HepG2 (cell line): ENCODE results near the gene SFXN2. TPM values are rescaled to one million over a fixed set of nuclear protein-coding genes. Genes with fewer than 3 reads are reported as not detected.

Experiments
- BRCA1 ChIP-seq: sonication (generic); formaldehyde crosslinking; IDR thresholded peaks from 2 replicates; pipeline ENCODE4 v1.4.0; 2020; ENCODE audit warnings: missing genetic modification reagents
- CBX5 ChIP-seq: sonication (generic); formaldehyde crosslinking; IDR thresholded peaks from 2 replicates; pipeline ENCODE4 v1.4.0; 2020; ENCODE audit warnings: missing genetic modification reagents, borderline replicate concordance
- FOSL2 ChIP-seq: sonication (generic); formaldehyde crosslinking; IDR thresholded peaks from 2 replicates; pipeline ENCODE4 v1.4.0; 2020; ENCODE audit warnings: missing genetic modification reagents
- GLI4 ChIP-seq: sonication (generic); formaldehyde crosslinking; IDR thresholded peaks from 2 replicates; pipeline ENCODE4 v1.5.1; 2020; ENCODE audit warnings: missing genetic modification reagents, mild to moderate bottlenecking, moderate library complexity, borderline replicate concordance
- HES4 ChIP-seq: sonication (generic); formaldehyde crosslinking; IDR thresholded peaks from 2 replicates; pipeline ENCODE4 v1.9.0; 2021; ENCODE audit warnings: mild to moderate bottlenecking, missing genetic modification reagents, borderline replicate concordance
- KAT8 ChIP-seq: IDR thresholded peaks from 2 replicates; pipeline ENCODE4 v1.6.1; 2016; ENCODE audit warnings: missing genetic modification reagents, missing compliant biosample characterization
- RARA ChIP-seq: IDR thresholded peaks from 2 replicates; pipeline ENCODE4 v1.6.1; 2016; ENCODE audit warnings: missing genetic modification reagents, missing compliant biosample characterization
- ZKSCAN8 ChIP-seq: IDR thresholded peaks from 2 replicates; pipeline ENCODE4 v1.6.1; 2016; ENCODE audit warnings: borderline replicate concordance, missing genetic modification reagents, missing compliant biosample characterization
- ZNF143 ChIP-seq: sonication (generic); formaldehyde crosslinking; IDR thresholded peaks from 2 replicates; pipeline ENCODE4 v1.4.0; 2020; ENCODE audit warnings: missing genetic modification reagents
- ZNF329 ChIP-seq: sonication (generic); formaldehyde crosslinking; IDR thresholded peaks from 2 replicates; pipeline ENCODE4 v1.9.0; 2021; ENCODE audit warnings: low read depth, mild to moderate bottlenecking, missing genetic modification reagents
- ZNF558 ChIP-seq: sonication (generic); formaldehyde crosslinking; IDR thresholded peaks from 2 replicates; pipeline ENCODE4 v1.9.0; 2022; ENCODE audit warnings: mild to moderate bottlenecking, missing genetic modification reagents, borderline replicate concordance
- ZNF567 ChIP-seq: sonication (generic); formaldehyde crosslinking; IDR thresholded peaks from 2 replicates; pipeline ENCODE4 v1.8.1; 2023; ENCODE audit warnings: mild to moderate bottlenecking, missing genetic modification reagents, borderline replicate concordance
- ZNF780A ChIP-seq: sonication (generic); formaldehyde crosslinking; IDR thresholded peaks from 2 replicates; pipeline ENCODE4 v1.8.0; 2022; ENCODE audit warnings: mild to moderate bottlenecking, missing genetic modification reagents, moderate library complexity
- polyA plus RNA-seq, 8 experiments: library from polyadenylated mRNA; depleted of rRNA in 3 of 8; stranded (reverse) in 7 of 8; unstranded in 1 of 8; fragments of >200 nt; fragmentation: Illumina TruSeq in 4 of 8; extraction: Trizol in 4 of 8; gene quantifications; 2 replicates each; pipeline versions ENCODE4 v1.2.1 to v1.2.3, GENCODE V29; 2011 to 2016; ENCODE audit warnings: low read depth in 4 of 8, missing spikeins in 1 of 8, mixed read lengths in 1 of 8; ENCODE audit not compliant: insufficient read depth in 1 of 8
- total RNA-seq, 5 experiments: library from RNA; depleted of rRNA; stranded (reverse); fragments of >200 nt; fragmentation: Illumina TruSeq; extraction: Trizol; gene quantifications; 2 replicates each; pipeline ENCODE4 v1.2.3, GENCODE V29; 2016; ENCODE audit warnings: low read depth in 1 of 5
- TF ChIP-seq, protein P1 (sequence below): sonication (generic); formaldehyde crosslinking; conservative IDR thresholded peaks from 2 replicates; pipeline ENCODE4 v1.4.0; 2020; ENCODE audit warnings: missing genetic modification reagents
- TF ChIP-seq, protein P2 (sequence below): sonication (generic); formaldehyde crosslinking; conservative IDR thresholded peaks from 2 replicates; pipeline ENCODE4 v1.8.1; 2023; ENCODE audit warnings: missing genetic modification reagents
- TF ChIP-seq, protein P3 (sequence below): sonication (generic); formaldehyde crosslinking; IDR thresholded peaks from 2 replicates; pipeline ENCODE4 v1.8.1; 2023; ENCODE audit warnings: mild to moderate bottlenecking, missing genetic modification reagents, borderline replicate concordance
- TF ChIP-seq, protein P4 (sequence below): sonication (generic); formaldehyde crosslinking; IDR thresholded peaks from 2 replicates; pipeline ENCODE4 v1.5.0; 2020; ENCODE audit warnings: mild to moderate bottlenecking, missing genetic modification reagents
- TF ChIP-seq, protein P5 (sequence below): IDR thresholded peaks from 2 replicates; pipeline ENCODE4 v1.6.1; 2016; ENCODE audit warnings: low read depth, borderline replicate concordance
- TF ChIP-seq, protein P6 (sequence below): sonication (generic); formaldehyde crosslinking; IDR thresholded peaks from 2 replicates; pipeline ENCODE4; 2020; ENCODE audit warnings: missing genetic modification reagents, mild to moderate bottlenecking, borderline replicate concordance

SFXN2 gene
- total and polyA plus RNA-seq, 2 of the 13 experiments (the other 11 are each of a cell fraction or from before 2014, with no cell fraction given) = 12.8 to 21.1 TPM

DNA sequence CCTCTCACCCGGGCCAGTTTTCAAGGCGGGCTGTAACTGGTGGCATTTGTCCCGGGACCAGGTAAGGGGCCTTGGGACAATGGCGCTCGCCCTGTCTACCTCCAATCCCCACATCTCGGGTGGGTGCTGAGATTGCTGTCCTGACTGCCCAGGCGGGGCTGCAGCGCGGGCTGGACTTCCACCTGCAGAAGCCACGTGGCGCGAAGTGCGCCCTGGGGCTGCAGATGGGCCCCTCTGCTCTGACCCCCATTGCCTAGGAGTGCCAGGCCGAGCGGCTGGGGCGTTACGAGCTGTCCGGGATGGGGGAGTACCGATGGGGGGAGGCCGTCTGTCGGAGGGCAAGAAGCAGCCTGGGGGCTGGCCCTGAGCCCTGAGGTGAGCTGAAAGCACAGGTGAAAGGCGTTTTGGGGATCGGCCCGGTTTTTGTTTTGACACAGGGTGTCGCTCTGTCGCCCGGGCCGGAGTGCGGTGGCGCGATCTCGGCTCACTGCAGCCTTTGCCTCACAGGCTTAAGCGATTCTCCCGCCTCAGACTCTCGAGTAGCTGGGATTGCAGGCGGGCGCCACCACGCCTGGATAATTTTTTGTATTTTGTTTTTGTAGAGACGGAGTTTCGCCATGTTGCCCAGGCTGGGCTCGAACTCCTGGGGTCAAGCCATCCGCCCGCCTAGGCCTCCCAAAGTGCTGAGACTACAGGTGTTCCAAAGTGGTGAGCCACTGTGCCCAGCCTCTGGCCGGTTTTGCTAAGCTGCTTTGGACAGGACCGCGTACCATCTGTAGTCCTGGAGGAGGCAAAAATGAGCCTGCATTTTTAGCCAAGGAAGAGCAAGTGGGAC is at the start of gene SFXN2 (continued):
- TF ChIP-seq, protein P1, sequence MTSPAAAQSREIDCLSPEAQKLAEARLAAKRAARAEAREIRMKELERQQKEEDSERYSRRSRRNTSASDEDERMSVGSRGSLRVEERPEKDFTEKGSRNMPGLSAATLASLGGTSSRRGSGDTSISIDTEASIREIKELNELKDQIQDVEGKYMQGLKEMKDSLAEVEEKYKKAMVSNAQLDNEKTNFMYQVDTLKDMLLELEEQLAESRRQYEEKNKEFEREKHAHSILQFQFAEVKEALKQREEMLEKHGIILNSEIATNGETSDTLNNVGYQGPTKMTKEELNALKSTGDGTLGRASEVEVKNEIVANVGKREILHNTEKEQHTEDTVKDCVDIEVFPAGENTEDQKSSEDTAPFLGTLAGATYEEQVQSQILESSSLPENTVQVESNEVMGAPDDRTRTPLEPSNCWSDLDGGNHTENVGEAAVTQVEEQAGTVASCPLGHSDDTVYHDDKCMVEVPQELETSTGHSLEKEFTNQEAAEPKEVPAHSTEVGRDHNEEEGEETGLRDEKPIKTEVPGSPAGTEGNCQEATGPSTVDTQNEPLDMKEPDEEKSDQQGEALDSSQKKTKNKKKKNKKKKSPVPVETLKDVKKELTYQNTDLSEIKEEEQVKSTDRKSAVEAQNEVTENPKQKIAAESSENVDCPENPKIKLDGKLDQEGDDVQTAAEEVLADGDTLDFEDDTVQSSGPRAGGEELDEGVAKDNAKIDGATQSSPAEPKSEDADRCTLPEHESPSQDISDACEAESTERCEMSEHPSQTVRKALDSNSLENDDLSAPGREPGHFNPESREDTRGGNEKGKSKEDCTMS (CRISPR knock-in tag) = no peak
- TF ChIP-seq, protein P2, sequence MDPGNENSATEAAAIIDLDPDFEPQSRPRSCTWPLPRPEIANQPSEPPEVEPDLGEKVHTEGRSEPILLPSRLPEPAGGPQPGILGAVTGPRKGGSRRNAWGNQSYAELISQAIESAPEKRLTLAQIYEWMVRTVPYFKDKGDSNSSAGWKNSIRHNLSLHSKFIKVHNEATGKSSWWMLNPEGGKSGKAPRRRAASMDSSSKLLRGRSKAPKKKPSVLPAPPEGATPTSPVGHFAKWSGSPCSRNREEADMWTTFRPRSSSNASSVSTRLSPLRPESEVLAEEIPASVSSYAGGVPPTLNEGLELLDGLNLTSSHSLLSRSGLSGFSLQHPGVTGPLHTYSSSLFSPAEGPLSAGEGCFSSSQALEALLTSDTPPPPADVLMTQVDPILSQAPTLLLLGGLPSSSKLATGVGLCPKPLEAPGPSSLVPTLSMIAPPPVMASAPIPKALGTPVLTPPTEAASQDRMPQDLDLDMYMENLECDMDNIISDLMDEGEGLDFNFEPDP (CRISPR knock-in tag) = 0 out of 2 replicates have a peak, but pooled peaks have one; percentile 12
- TF ChIP-seq, protein P3, sequence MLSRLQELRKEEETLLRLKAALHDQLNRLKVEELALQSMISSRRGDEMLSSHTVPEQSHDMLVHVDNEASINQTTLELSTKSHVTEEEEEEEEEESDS (CRISPR knock-in tag) = no peak
- TF ChIP-seq ZNF329 (CRISPR knock-in tag) (0 out of 2 replicates have a peak, but pooled peaks have one; percentile 22), ZKSCAN8 (CRISPR knock-in tag) (no peak), KAT8 (CRISPR knock-in tag) (no peak; the same call in 1 of the 2 replicates), BRCA1 (CRISPR knock-in tag) (no peak), ZNF567 (CRISPR knock-in tag) (no peak), CBX5 (no peak), GLI4 (CRISPR knock-in tag) (no peak), ZNF143 (no peak; the same call in 1 of the 2 replicates), HES4 (CRISPR knock-in tag) (no peak; the same call in 1 of the 2 replicates), ZNF558 (CRISPR knock-in tag) (no peak; the same call in 1 of the 2 replicates), FOSL2 (CRISPR knock-in tag) (no peak), RARA (no peak), ZNF780A (CRISPR knock-in tag) (no peak)
- TF ChIP-seq, protein P4, sequence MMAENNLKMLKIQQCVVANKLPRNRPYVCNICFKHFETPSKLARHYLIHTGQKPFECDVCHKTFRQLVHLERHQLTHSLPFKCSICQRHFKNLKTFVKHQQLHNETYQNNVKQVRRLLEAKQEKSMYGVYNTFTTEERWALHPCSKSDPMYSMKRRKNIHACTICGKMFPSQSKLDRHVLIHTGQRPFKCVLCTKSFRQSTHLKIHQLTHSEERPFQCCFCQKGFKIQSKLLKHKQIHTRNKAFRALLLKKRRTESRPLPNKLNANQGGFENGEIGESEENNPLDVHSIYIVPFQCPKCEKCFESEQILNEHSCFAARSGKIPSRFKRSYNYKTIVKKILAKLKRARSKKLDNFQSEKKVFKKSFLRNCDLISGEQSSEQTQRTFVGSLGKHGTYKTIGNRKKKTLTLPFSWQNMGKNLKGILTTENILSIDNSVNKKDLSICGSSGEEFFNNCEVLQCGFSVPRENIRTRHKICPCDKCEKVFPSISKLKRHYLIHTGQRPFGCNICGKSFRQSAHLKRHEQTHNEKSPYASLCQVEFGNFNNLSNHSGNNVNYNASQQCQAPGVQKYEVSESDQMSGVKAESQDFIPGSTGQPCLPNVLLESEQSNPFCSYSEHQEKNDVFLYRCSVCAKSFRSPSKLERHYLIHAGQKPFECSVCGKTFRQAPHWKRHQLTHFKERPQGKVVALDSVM = no peak
- TF ChIP-seq, protein P5, sequence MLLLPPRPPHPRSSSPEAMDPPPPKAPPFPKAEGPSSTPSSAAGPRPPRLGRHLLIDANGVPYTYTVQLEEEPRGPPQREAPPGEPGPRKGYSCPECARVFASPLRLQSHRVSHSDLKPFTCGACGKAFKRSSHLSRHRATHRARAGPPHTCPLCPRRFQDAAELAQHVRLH (CRISPR knock-in tag) = no peak; the same call in 1 of the 2 replicates
- TF ChIP-seq, protein P6, sequence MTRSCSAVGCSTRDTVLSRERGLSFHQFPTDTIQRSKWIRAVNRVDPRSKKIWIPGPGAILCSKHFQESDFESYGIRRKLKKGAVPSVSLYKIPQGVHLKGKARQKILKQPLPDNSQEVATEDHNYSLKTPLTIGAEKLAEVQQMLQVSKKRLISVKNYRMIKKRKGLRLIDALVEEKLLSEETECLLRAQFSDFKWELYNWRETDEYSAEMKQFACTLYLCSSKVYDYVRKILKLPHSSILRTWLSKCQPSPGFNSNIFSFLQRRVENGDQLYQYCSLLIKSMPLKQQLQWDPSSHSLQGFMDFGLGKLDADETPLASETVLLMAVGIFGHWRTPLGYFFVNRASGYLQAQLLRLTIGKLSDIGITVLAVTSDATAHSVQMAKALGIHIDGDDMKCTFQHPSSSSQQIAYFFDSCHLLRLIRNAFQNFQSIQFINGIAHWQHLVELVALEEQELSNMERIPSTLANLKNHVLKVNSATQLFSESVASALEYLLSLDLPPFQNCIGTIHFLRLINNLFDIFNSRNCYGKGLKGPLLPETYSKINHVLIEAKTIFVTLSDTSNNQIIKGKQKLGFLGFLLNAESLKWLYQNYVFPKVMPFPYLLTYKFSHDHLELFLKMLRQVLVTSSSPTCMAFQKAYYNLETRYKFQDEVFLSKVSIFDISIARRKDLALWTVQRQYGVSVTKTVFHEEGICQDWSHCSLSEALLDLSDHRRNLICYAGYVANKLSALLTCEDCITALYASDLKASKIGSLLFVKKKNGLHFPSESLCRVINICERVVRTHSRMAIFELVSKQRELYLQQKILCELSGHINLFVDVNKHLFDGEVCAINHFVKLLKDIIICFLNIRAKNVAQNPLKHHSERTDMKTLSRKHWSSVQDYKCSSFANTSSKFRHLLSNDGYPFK (CRISPR knock-in tag) = peak; percentile 20; the same call in 1 of the 2 replicates
